Activated CD4-positive, alpha-beta T cell treated with anti-CD3 and anti-CD28 coated beads for 24 hours (primary cell): ENCODE data around the gene ABCC12.
"Not testable (repeated sequence)": the region's sequence is repeated elsewhere in the genome, so short reads cannot be mapped to it uniquely, and the experiment has no call there.

Experiments
- DNase-seq, 2 donors: peaks; one replicate each; pipeline ENCODE4 v3.0.0-alpha.2; 2020; ENCODE audit warnings: low read depth in 2 of 2

ABCC12 gene

GRCh38 chr16:48155926-48156789, at the start of gene ABCC12:
ABCC12 (minus strand) TSS chr16:48155993; CDS start chr16:48146424, 9,569 bp downstream.
- no peak for DNase-seq

GRCh38 chr16:48204825-48205151, 49.0 kb upstream of the ABCC12 start:
- DNase-seq, result no peak

- DNase-seq, result no peak
These were observed 48.4 kb upstream of the ABCC12 start for GRCh38 chr16:48203974-48204824.

- DNase-seq, result no peak
These were observed 45.9 kb upstream of the ABCC12 start for GRCh38 chr16:48201515-48202201.

GRCh38 chr16:48197294-48197693, 41.5 kb upstream of the ABCC12 start:
- no peak for DNase-seq

GRCh38 chr16:48194828-48195556, 39.2 kb upstream of the ABCC12 start:
- no peak for DNase-seq

GRCh38 chr16:48193846-48194245, 38.1 kb upstream of the ABCC12 start:
- no peak for DNase-seq

- no peak for DNase-seq
These were observed 32.8 kb upstream of the ABCC12 start for GRCh38 chr16:48188449-48189102.

GRCh38 chr16:48187779-48188178, 32.0 kb upstream of the ABCC12 start:
- DNase-seq, result no peak

GRCh38 chr16:48184681-48185080, 28.9 kb upstream of the ABCC12 start:
- no peak for DNase-seq

- no peak for DNase-seq
These were observed 27.3 kb upstream of the ABCC12 start for GRCh38 chr16:48182979-48183537.

- DNase-seq, result not testable (repeated sequence)
These were observed 26.1 kb upstream of the ABCC12 start for GRCh38 chr16:48181746-48182520.

- DNase-seq, result no peak
These were observed 25.2 kb upstream of the ABCC12 start for GRCh38 chr16:48180868-48181480.

GRCh38 chr16:48176635-48177408, 21.0 kb upstream of the ABCC12 start:
- DNase-seq, result no peak

GRCh38 chr16:48173889-48174288, 18.1 kb upstream of the ABCC12 start:
- no peak for DNase-seq

- DNase-seq, result no peak
These were observed 16.9 kb upstream of the ABCC12 start for GRCh38 chr16:48172682-48173081.

- DNase-seq, result no peak
These were observed 14.1 kb upstream of the ABCC12 start for GRCh38 chr16:48169896-48170295.

- no peak for DNase-seq
These were observed 12.3 kb upstream of the ABCC12 start for GRCh38 chr16:48168075-48168474.

GRCh38 chr16:48166617-48167016, 10.8 kb upstream of the ABCC12 start:
- not testable (repeated sequence) for DNase-seq
